ENCODE results near the gene KCNG4. TPM values are rescaled to one million over a fixed set of nuclear protein-coding genes. Genes with fewer than 3 reads are reported as not detected.

KCNG4 gene
- polyA plus RNA-seq, 1 donor (not counting 4 experiments of a cell fraction or from before 2014, with no cell fraction given) = not detected

- H3K36me3 ChIP-seq (ENCODE audit: control insufficient read depth in 2 of 2, extremely low read depth in 1 of 2, insufficient read depth in 2 of 2, low read length in 2 of 2) = no peaks in the 10 kb centered on the region
- dilution Hi-C loops (cut with MboI; ENCODE audit: extremely low pct_ligation_motif_present, low sequenced_read_pairs) = no loop called here
- H3K9me1 ChIP-seq (ENCODE audit: control insufficient read depth, extremely low read depth, insufficient read depth, low read length) = no peaks in the 10 kb centered on the region
- no peak for FAIRE-seq
- no peak overlapping the region for H2AFZ ChIP-seq (ENCODE audit: control insufficient read depth, low read length)
- TF ChIP-seq EZH2 (IDR thresholded peaks at IDR 0.05; ENCODE audit: low read length) = no peak
- no peak for TF ChIP-seq CTCF (optimal IDR thresholded peaks at IDR 0.05 in 1 of 3, IDR thresholded peaks at IDR 0.05 in 1 of 3, conservative IDR thresholded peaks at IDR 0.05 in 1 of 3; ENCODE audit: extremely low read depth in 1 of 3, insufficient read depth in 2 of 3, low read length in 3 of 3)
- no peaks in the 10 kb centered on the region for H4K20me1 ChIP-seq (ENCODE audit: control insufficient read depth, extremely low read depth, insufficient read depth, low read length)
- no peaks in the 10 kb centered on the region for H3K27me3 ChIP-seq (ENCODE audit: control insufficient read depth, extremely low read depth, insufficient read depth, low read length)
- H3K79me2 ChIP-seq (ENCODE audit: control insufficient read depth, insufficient read depth, low read length) = no peaks in the 10 kb centered on the region
- H3K4me2 ChIP-seq (ENCODE audit: control insufficient read depth, extremely low read depth, insufficient read depth, low read depth, low read length) = no peak overlapping the region
- no peak overlapping the region for H3K4me3 ChIP-seq (ENCODE audit: control insufficient read depth in 2 of 3, extremely low read depth in 1 of 3, insufficient read depth in 2 of 3, low read depth in 1 of 3, low read length in 3 of 3)
- H3K9ac ChIP-seq (ENCODE audit: control insufficient read depth, extremely low read depth, insufficient read depth, low read length) = no peak overlapping the region
- no peak overlapping the region for H3K27ac ChIP-seq (ENCODE audit: control insufficient read depth, insufficient read depth, low read length)
- no peaks in the 10 kb centered on the region for H3K4me1 ChIP-seq (ENCODE audit: control insufficient read depth, extremely low read depth, insufficient read depth, low read length)
- DNase-seq (ENCODE audit: low read depth, low spot score) = no peak
- no peaks in the 10 kb centered on the region for H3K9me3 ChIP-seq (ENCODE audit: control insufficient read depth, low read depth, low read length)
Observed at GRCh38 chr16:84227548-84227947, 12.3 kb downstream of the KCNG4 start.

- no peaks in the 10 kb centered on the region for H3K27me3 ChIP-seq (ENCODE audit: control insufficient read depth, extremely low read depth, insufficient read depth, low read length)
- no peak for TF ChIP-seq EZH2 (IDR thresholded peaks at IDR 0.05; ENCODE audit: low read length)
- TF ChIP-seq CTCF (optimal IDR thresholded peaks at IDR 0.05 in 1 of 3, IDR thresholded peaks at IDR 0.05 in 1 of 3, conservative IDR thresholded peaks at IDR 0.05 in 1 of 3; ENCODE audit: extremely low read depth in 1 of 3, insufficient read depth in 2 of 3, low read length in 3 of 3) = no peak
- dilution Hi-C loops (cut with MboI; ENCODE audit: extremely low pct_ligation_motif_present, low sequenced_read_pairs) = no loop called here
- no peak overlapping the region for H3K9ac ChIP-seq (ENCODE audit: control insufficient read depth, extremely low read depth, insufficient read depth, low read length)
- no peaks in the 10 kb centered on the region for H3K79me2 ChIP-seq (ENCODE audit: control insufficient read depth, insufficient read depth, low read length)
- H3K27ac ChIP-seq (ENCODE audit: control insufficient read depth, insufficient read depth, low read length) = no peak overlapping the region
- H3K36me3 ChIP-seq (ENCODE audit: control insufficient read depth in 2 of 2, extremely low read depth in 1 of 2, insufficient read depth in 2 of 2, low read length in 2 of 2) = no peaks in the 10 kb centered on the region
- no peak overlapping the region for H2AFZ ChIP-seq (ENCODE audit: control insufficient read depth, low read length)
- DNase-seq (ENCODE audit: low read depth, low spot score) = no peak
- H3K9me3 ChIP-seq (ENCODE audit: control insufficient read depth, low read depth, low read length) = no peaks in the 10 kb centered on the region
- H3K4me3 ChIP-seq (ENCODE audit: control insufficient read depth in 2 of 3, extremely low read depth in 1 of 3, insufficient read depth in 2 of 3, low read depth in 1 of 3, low read length in 3 of 3) = no peak overlapping the region
- H3K9me1 ChIP-seq (ENCODE audit: control insufficient read depth, extremely low read depth, insufficient read depth, low read length) = no peaks in the 10 kb centered on the region
- no peaks in the 10 kb centered on the region for H4K20me1 ChIP-seq (ENCODE audit: control insufficient read depth, extremely low read depth, insufficient read depth, low read length)
- no peaks in the 10 kb centered on the region for H3K4me1 ChIP-seq (ENCODE audit: control insufficient read depth, extremely low read depth, insufficient read depth, low read length)
- no peak for FAIRE-seq
- H3K4me2 ChIP-seq (ENCODE audit: control insufficient read depth, extremely low read depth, insufficient read depth, low read depth, low read length) = no peak overlapping the region
Observed at GRCh38 chr16:84226026-84226425, 13.8 kb downstream of the KCNG4 start.

Measured in keratinocyte (primary cell).